Adrenal gland (tissue), 5 donors: ENCODE data around the gene RPE65.

ENCODE experiments used
- POLR2A ChIP-seq, 2 donors: fragments of 450-650 bp; IDR thresholded peaks; one replicate each; pipeline ENCODE4 v1.6.1; 2017; ENCODE audit warnings: antibody characterized with exemption in 2 of 2, mild to moderate bottlenecking in 2 of 2, moderate library complexity in 1 of 2
- TF ChIP-seq, protein P1 (sequence below), 6 experiments: fragments of 450-650 bp in 4 of 6; fragments of 200-600 bp in 2 of 6; sonication (generic) in 1 of 6; IDR thresholded peaks; 1 replicate in 5 of 6; 2 replicates in 1 of 6; pipeline versions ENCODE4 v1.5.1 to v1.8.0; 2016 to 2021; ENCODE audit warnings: antibody characterized with exemption in 6 of 6, mild to moderate bottlenecking in 2 of 6, moderate library complexity in 1 of 6
- donor health status: DM: no; HTN: no; CAD: no.

- TF ChIP-seq, protein P1, sequence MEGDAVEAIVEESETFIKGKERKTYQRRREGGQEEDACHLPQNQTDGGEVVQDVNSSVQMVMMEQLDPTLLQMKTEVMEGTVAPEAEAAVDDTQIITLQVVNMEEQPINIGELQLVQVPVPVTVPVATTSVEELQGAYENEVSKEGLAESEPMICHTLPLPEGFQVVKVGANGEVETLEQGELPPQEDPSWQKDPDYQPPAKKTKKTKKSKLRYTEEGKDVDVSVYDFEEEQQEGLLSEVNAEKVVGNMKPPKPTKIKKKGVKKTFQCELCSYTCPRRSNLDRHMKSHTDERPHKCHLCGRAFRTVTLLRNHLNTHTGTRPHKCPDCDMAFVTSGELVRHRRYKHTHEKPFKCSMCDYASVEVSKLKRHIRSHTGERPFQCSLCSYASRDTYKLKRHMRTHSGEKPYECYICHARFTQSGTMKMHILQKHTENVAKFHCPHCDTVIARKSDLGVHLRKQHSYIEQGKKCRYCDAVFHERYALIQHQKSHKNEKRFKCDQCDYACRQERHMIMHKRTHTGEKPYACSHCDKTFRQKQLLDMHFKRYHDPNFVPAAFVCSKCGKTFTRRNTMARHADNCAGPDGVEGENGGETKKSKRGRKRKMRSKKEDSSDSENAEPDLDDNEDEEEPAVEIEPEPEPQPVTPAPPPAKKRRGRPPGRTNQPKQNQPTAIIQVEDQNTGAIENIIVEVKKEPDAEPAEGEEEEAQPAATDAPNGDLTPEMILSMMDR (IDR thresholded peaks at IDR 0.05): no peak
- TF ChIP-seq POLR2A (IDR thresholded peaks at IDR 0.05): no peak
Observed at GRCh38 chr1:68426594-68426993, 23.2 kb downstream of the RPE65 start.
